Activated naive CD8-positive, alpha-beta T cell treated with anti-CD3 and anti-CD28 coated beads for 36 hours (primary cell): ENCODE data around the gene NSUN6. TPM values are rescaled to one million over a fixed set of nuclear protein-coding genes. Genes with fewer than 3 reads are reported as not detected.

Source experiments
- DNase-seq: peaks from one replicate; pipeline ENCODE4 v3.0.0; 2021
- H3K27ac Mint-ChIP-seq: one replicate; pipeline ENCODE4 v1.8.0; 2022; ENCODE audit warnings: mild to moderate bottlenecking, moderate library complexity, mixed read lengths
- H3K27me3 Mint-ChIP-seq: one replicate; pipeline ENCODE4 v1.8.0; 2022; ENCODE audit warnings: mild to moderate bottlenecking, mixed read lengths
- H3K36me3 Mint-ChIP-seq: one replicate; pipeline ENCODE4 v1.8.0; 2021; ENCODE audit warnings: mild to moderate bottlenecking, mixed read lengths
- H3K4me1 Mint-ChIP-seq: one replicate; pipeline ENCODE4 v1.8.0; 2021; ENCODE audit warnings: mixed read lengths
- H3K4me3 Mint-ChIP-seq: one replicate; pipeline ENCODE4 v1.8.0; 2022; ENCODE audit warnings: mild to moderate bottlenecking, moderate library complexity, mixed read lengths
- H3K9me3 Mint-ChIP-seq: one replicate; pipeline ENCODE4 v1.8.0; 2022; ENCODE audit warnings: mixed read lengths
- total RNA-seq, 2 experiments: library from RNA; stranded (reverse); gene quantifications; one replicate each; pipeline ENCODE4 v1.2.3, GENCODE V29; 2021

NSUN6 gene
- total RNA-seq, 2 experiments from 2014 or later = 13.0 to 15.5 TPM

DNA sequence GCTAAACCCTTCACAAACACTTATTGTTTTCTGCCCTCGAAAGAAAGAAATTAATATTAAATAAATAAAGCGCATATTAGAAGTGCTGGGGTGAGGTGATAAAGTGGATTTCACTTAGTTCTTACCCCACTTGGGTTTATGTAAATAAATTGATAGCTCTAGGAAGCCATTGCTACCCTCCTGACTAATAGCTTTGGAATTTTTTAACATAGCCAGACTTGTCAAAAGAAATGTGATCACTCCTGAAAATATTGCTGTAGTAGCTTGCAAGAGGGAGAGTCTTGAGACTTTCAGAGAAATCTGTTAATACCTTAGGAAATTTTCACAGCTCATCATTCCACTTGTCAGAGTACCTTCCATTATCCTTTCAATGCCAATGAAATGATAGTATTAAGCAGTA, 15.4 kb upstream of the NSUN6 start:
- Mint-ChIP-seq H3K9me3 (no peaks in the 10 kb centered on the region), H3K4me1 (peaks cover 37% of the 10 kb centered on the region), H3K4me3 (no peak overlapping the region), H3K27ac (no peak overlapping the region), H3K36me3 (peaks cover 28% of the 10 kb centered on the region), H3K27me3 (no peaks in the 10 kb centered on the region)
- DNase-seq = no peak

- Mint-ChIP-seq H3K27ac (no peak overlapping the region), H3K4me3 (no peak overlapping the region)
Measured at GRCh38 chr10:18665815-18666558, 14.6 kb upstream of the NSUN6 start.

GRCh38 chr10:18664841-18665478, 13.6 kb upstream of the NSUN6 start:
- Mint-ChIP-seq H3K27ac (no peak overlapping the region), H3K9me3 (no peaks in the 10 kb centered on the region), H3K27me3 (no peaks in the 10 kb centered on the region), H3K4me1 (peaks cover 43% of the 10 kb centered on the region), H3K36me3 (peaks cover 37% of the 10 kb centered on the region), H3K4me3 (no peak overlapping the region)
- no peak for DNase-seq

More at GRCh38 chr10:18665815-18666558, 14.6 kb upstream of the NSUN6 start:
- peaks cover 45% of the 10 kb centered on the region for H3K4me1 Mint-ChIP-seq
- no peaks in the 10 kb centered on the region for H3K27me3 Mint-ChIP-seq
- H3K36me3 Mint-ChIP-seq = peaks cover 31% of the 10 kb centered on the region
- DNase-seq = no peak
- H3K9me3 Mint-ChIP-seq = no peaks in the 10 kb centered on the region

DNA sequence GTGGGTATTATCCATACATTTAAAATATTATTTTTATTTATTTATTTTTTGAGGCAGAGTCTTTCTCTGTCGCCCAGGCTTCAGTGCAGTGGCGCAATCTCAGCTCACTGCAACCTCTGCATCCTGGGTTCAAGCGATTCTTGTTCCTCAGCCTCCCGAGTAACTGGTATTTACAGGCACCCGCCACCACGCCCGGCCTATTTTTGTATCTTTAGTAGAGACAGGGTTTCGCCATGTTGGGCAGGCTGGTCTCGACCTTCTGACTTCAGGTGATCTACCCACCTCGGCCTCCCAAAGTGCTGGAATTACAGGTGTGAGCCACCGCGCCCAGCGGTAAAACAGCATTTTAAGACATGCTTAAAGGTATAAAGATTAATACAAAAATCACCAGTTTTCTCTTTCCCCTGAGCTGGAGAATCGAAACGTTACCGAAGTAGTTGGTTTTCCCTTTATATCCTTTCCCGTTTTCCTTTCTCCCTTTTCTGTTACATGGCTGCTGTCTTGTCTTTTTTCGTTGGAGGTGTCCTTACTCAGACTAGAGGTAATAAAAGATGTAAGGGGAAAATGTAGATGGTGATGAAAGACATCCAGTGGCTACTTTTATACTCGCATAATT, 9.5 kb upstream of the NSUN6 start:
- no peak for DNase-seq
- Mint-ChIP-seq H3K27me3 (no peaks in the 10 kb centered on the region), H3K4me1 (peaks cover 41% of the 10 kb centered on the region), H3K36me3 (peaks cover 24% of the 10 kb centered on the region), H3K4me3 (peak overlapping the region; percentile 99), H3K9me3 (no peaks in the 10 kb centered on the region), H3K27ac (no peak overlapping the region)

DNA sequence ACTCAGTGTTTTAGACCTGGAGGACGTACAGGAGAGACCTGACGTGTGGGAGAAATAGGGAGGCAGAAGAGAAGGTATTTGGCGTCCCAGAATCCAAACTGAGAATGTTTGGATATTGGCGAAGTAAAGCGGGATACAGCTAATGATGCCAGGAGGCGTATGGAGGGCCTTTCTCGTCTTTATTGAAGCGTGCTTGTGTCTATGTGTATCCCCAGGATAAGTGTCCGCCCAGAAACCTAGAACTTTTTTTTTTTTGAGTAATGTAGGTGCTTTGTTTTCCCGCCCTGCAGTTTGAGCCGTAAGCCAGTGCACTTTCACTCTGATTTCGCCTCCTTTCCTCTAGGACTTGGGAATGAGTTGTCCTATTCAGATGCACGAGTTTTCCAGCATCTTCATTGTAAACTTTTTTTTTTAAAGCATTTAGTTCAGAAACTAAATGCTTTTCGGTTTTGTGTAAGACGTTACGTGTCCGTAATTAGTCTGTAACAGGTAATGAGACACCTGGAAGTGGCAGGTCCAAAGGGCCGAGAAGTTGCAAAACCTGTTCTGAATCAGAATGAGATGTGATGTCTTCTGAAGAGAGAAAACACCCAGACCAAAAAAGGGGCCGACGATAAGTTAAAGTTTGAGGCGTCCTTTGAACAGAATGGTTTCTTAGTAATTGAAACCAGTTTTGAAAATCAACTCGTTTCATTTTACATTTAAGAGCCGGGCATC, 8.6 kb upstream of the NSUN6 start:
- no peaks in the 10 kb centered on the region for H3K27me3 Mint-ChIP-seq
- peaks cover 24% of the 10 kb centered on the region for H3K36me3 Mint-ChIP-seq
- H3K4me3 Mint-ChIP-seq = peak overlapping the region; percentile 99
- no peaks in the 10 kb centered on the region for H3K9me3 Mint-ChIP-seq
- H3K27ac Mint-ChIP-seq = peak overlapping the region; percentile 95
- H3K4me1 Mint-ChIP-seq = peaks cover 34% of the 10 kb centered on the region
- DNase-seq = no peak

DNA sequence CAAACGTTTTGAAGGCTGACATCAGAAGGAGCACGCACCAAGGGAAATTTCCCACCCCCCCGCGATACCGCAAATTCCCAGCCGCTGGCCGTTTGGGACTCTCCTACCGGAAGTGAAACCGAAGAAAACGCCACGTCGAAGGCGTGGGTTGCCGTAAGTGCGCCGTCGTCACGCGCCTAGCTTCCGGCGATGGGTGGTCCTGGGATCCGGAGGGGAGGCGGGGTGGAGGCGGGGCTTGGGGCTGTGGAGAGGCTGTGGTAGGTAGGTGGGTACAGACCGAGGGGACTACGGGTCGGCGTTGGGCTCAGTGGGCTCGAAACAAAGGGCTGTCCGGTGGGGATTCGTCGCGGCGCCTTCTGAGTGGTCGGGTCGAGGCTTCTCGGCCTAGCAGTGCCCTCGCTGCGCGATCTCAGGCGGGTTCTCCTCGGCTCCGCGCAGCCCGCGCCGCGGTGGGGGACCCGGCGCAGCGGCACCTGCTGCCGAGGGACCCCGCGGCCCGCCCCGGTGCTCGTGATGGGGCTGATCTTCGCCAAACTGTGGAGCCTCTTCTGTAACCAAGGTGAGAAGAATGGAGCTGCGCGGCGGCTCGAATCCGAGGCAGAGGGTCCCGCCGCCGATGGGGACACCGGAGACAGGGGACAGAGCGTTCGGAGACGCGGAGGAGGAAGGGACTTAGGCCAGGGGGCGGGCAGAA, 7.9 kb upstream of the NSUN6 start, which contains the start of gene ARL5B:
Gene ARL5B (plus strand): TSS at position 307 of the 694 bp plus-strand sequence. CDS start 207 bp downstream, at position 514.
- H3K27ac Mint-ChIP-seq = peak within 1 kb of the TSS; percentile 95
- H3K27me3 Mint-ChIP-seq = no peaks in the 10 kb centered on the region
- peak; percentile 92 for DNase-seq
- H3K4me1 Mint-ChIP-seq = peaks cover 34% of the 10 kb centered on the region
- peak within 1 kb of the TSS; percentile 99 for H3K4me3 Mint-ChIP-seq
- H3K36me3 Mint-ChIP-seq = peaks cover 24% of the 10 kb centered on the region
- no peaks in the 10 kb centered on the region for H3K9me3 Mint-ChIP-seq

DNA sequence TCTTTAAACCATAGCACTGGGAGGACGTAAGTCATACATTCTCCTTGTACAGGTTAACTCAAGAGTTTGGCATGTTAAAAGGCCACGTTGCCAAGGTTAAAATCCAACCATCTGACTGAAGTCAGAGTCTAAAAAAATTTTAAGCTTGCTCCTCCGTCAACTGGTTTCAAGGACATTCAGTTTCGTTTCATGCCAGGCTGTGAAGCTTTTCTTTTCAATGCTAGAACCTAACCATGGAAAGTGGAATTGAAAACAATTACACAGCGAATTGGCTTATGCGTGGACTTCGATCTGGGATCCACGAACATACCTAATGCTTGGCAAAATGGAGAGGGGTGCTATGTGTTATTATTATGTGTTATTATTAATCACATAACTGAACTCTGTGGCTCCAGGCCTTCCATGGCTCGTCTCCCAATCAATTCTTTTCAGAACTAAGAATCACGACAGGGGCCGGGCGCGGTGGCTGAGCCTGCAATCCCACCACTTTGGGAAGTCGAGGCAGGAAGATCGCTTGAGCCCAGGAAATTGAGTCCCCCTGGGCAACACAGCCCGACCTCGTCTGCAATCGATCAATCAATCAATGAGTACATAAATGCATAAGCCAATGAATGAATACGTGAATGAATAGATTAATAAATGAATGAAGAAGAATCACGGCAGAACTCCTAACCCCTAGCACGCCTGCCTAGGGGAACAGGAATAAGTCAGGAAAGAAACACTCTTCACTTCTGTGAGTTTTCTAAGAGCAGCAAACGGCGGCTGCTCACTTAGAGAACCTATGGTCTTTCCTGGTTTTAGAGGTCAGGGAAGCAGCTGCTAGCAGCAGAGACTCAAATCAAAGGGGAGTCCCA, 7.1 kb upstream of the NSUN6 start:
- H3K27me3 Mint-ChIP-seq = no peaks in the 10 kb centered on the region
- DNase-seq = peak; percentile 2
- H3K4me3 Mint-ChIP-seq = peak overlapping the region; percentile 99

GRCh38 chr10:18656724-18657123, 5.3 kb upstream of the NSUN6 start:
- no peaks in the 10 kb centered on the region for H3K9me3 Mint-ChIP-seq
- peaks cover 14% of the 10 kb centered on the region for H3K36me3 Mint-ChIP-seq
- H3K27me3 Mint-ChIP-seq = no peaks in the 10 kb centered on the region
- H3K4me3 Mint-ChIP-seq = no peak overlapping the region
- H3K4me1 Mint-ChIP-seq = peaks cover 26% of the 10 kb centered on the region
- DNase-seq = no peak
- no peak overlapping the region for H3K27ac Mint-ChIP-seq

More for the DNA sequence above, 7.1 kb upstream of the NSUN6 start:
- H3K4me1 Mint-ChIP-seq = peaks cover 31% of the 10 kb centered on the region
- H3K36me3 Mint-ChIP-seq = peaks cover 21% of the 10 kb centered on the region
- H3K27ac Mint-ChIP-seq = peak overlapping the region; percentile 89
- H3K9me3 Mint-ChIP-seq = no peaks in the 10 kb centered on the region

DNA sequence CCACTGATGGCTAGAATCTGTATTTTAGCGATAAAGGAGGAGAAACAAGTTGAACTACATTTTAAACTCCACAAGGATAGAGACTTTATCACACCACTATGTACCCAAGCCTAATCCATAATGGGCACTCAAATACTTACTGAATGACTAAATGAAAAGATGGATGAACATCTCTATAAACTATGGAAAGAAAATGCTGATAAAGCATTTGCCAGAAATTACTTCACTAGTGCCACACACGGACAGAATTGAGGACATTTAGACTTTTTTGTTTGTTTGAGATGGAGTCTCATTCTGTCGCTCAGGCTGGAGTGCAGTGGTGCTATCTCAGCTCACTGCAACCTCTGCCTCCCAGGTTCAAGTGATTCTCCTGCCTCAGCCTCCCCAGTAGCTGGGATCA, 1.7 kb upstream of the NSUN6 start:
- H3K27ac Mint-ChIP-seq = no peak overlapping the region

GRCh38 chr10:18650404-18650997, 886 bp downstream of the NSUN6 start:
- Mint-ChIP-seq H3K27ac (peak overlapping the region; percentile 95), H3K9me3 (no peaks in the 10 kb centered on the region), H3K4me3 (peak overlapping the region; percentile 95), H3K27me3 (no peaks in the 10 kb centered on the region), H3K36me3 (peaks cover 16% of the 10 kb centered on the region), H3K4me1 (peaks cover 26% of the 10 kb centered on the region)
- no peak for DNase-seq

More for the DNA sequence above, 1.7 kb upstream of the NSUN6 start:
- Mint-ChIP-seq H3K27me3 (no peaks in the 10 kb centered on the region), H3K9me3 (no peaks in the 10 kb centered on the region), H3K4me1 (peaks cover 27% of the 10 kb centered on the region), H3K4me3 (no peak overlapping the region), H3K36me3 (peaks cover 9% of the 10 kb centered on the region)
- DNase-seq = no peak

- Mint-ChIP-seq H3K9me3 (no peaks in the 10 kb centered on the region), H3K4me3 (peak overlapping the region; percentile 95), H3K27me3 (no peaks in the 10 kb centered on the region), H3K36me3 (peaks cover 18% of the 10 kb centered on the region), H3K4me1 (peaks cover 27% of the 10 kb centered on the region), H3K27ac (peak overlapping the region; percentile 20)
- DNase-seq = no peak
Measured at GRCh38 chr10:18649364-18649959, 1.9 kb downstream of the NSUN6 start.

- Mint-ChIP-seq H3K4me1 (peaks cover 33% of the 10 kb centered on the region), H3K36me3 (peaks cover 21% of the 10 kb centered on the region), H3K27ac (no peak overlapping the region)
Measured at GRCh38 chr10:18647945-18648344, 3.4 kb downstream of the NSUN6 start.

DNA sequence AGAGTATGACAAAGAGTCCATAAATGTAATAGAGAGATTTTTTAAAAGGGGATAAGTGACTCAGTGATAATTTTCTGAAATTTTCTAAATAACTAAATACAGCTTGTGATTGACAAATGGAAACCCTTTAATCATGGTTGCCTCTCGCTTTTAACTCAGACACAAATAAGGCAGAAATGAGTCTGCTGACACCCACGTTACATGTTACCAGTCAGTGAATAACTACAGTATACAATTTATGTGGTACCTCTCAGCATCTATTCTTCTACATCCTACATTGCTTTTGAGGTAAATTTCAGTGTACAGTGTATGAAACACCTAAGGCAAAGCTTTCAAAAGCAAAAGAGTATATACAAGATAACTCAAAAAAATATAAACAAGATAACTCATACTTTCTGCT, 4.2 kb downstream of the NSUN6 start:
- no peak for DNase-seq
- no peak overlapping the region for H3K27ac Mint-ChIP-seq
- no peaks in the 10 kb centered on the region for H3K9me3 Mint-ChIP-seq
- H3K4me3 Mint-ChIP-seq = no peak overlapping the region
- H3K4me1 Mint-ChIP-seq = peaks cover 29% of the 10 kb centered on the region
- peaks cover 21% of the 10 kb centered on the region for H3K36me3 Mint-ChIP-seq
- H3K27me3 Mint-ChIP-seq = no peaks in the 10 kb centered on the region

More at GRCh38 chr10:18647945-18648344, 3.4 kb downstream of the NSUN6 start:
- no peak for DNase-seq
- H3K27me3 Mint-ChIP-seq = no peaks in the 10 kb centered on the region
- H3K4me3 Mint-ChIP-seq = peak overlapping the region; percentile 10
- H3K9me3 Mint-ChIP-seq = no peaks in the 10 kb centered on the region
